ENCODE measurements around the gene MBOAT1. TPM values are rescaled to one million over a fixed set of nuclear protein-coding genes. Genes with fewer than 3 reads are reported as not detected.

MBOAT1 gene
- total and polyA plus RNA-seq, 2 of the 13 experiments (the other 11 are each of a cell fraction or from before 2014, with no cell fraction given), result not detected

DNA sequence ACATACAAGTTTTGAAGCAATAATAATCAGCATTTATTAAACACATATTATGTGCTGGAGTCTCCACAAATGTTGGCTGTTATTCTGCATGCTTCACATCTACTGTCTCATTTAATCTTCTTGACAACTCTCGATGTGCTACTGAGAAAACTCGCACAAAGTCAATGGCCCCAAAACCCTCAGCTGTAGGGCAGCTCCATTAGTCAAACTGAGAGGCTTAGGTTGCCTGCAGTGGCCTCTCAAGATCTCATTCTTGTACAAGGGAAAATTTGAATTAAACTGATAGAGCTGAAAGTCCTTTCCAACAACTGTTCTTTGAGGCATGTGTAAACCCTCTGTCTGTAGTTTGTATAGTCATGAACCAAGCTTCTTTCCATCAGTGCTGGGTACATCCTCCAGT, 49.8 kb downstream of the MBOAT1 start:
- H3K4me2 ChIP-seq (ENCODE audit: low read depth, low read length), result no peak overlapping the region
- no peak for DNase-seq (ENCODE audit: low spot score)
- H3K27ac ChIP-seq (ENCODE audit: extremely low read length, insufficient read depth, low read length), result no peak overlapping the region
- no peak overlapping the region for H2AFZ ChIP-seq (ENCODE audit: low read length)
- intact Hi-C loops (cut with micrococcal nuclease; ENCODE audit: unreplicated experiment), result no loop called here
- TF ChIP-seq ZSCAN5A (CRISPR knock-in tag; IDR thresholded peaks at IDR 0.05; ENCODE audit: borderline replicate concordance), result no peak
- TF ChIP-seq, protein P1, sequence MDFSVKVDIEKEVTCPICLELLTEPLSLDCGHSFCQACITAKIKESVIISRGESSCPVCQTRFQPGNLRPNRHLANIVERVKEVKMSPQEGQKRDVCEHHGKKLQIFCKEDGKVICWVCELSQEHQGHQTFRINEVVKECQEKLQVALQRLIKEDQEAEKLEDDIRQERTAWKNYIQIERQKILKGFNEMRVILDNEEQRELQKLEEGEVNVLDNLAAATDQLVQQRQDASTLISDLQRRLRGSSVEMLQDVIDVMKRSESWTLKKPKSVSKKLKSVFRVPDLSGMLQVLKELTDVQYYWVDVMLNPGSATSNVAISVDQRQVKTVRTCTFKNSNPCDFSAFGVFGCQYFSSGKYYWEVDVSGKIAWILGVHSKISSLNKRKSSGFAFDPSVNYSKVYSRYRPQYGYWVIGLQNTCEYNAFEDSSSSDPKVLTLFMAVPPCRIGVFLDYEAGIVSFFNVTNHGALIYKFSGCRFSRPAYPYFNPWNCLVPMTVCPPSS (IDR thresholded peaks at IDR 0.05), result no peak
- no peak for TF ChIP-seq ZNF513 (CRISPR knock-in tag; conservative IDR thresholded peaks at IDR 0.05)
- no peak for TF ChIP-seq ZNF83 (CRISPR knock-in tag; IDR thresholded peaks at IDR 0.05; ENCODE audit: borderline replicate concordance)
- TF ChIP-seq ETV5 (CRISPR knock-in tag; IDR thresholded peaks at IDR 0.05; ENCODE audit: borderline replicate concordance), result no peak
- TF ChIP-seq ZNF460 (CRISPR knock-in tag; IDR thresholded peaks at IDR 0.05; ENCODE audit: borderline replicate concordance), result no peak
- TF ChIP-seq ZNF282 (IDR thresholded peaks at IDR 0.05; ENCODE audit: partially characterized antibody), result no peak
- no peak for TF ChIP-seq GABPA (IDR thresholded peaks at IDR 0.05; ENCODE audit: low read depth, low read length)
- no peak for TF ChIP-seq GABPA (CRISPR knock-in tag; IDR thresholded peaks at IDR 0.05; ENCODE audit: low read depth)
- TF ChIP-seq NFKB2 (CRISPR knock-in tag; IDR thresholded peaks at IDR 0.05; ENCODE audit: borderline replicate concordance), result no peak
- no peak for TF ChIP-seq SALL2 (CRISPR knock-in tag; IDR thresholded peaks at IDR 0.05)
- TF ChIP-seq, protein P2, sequence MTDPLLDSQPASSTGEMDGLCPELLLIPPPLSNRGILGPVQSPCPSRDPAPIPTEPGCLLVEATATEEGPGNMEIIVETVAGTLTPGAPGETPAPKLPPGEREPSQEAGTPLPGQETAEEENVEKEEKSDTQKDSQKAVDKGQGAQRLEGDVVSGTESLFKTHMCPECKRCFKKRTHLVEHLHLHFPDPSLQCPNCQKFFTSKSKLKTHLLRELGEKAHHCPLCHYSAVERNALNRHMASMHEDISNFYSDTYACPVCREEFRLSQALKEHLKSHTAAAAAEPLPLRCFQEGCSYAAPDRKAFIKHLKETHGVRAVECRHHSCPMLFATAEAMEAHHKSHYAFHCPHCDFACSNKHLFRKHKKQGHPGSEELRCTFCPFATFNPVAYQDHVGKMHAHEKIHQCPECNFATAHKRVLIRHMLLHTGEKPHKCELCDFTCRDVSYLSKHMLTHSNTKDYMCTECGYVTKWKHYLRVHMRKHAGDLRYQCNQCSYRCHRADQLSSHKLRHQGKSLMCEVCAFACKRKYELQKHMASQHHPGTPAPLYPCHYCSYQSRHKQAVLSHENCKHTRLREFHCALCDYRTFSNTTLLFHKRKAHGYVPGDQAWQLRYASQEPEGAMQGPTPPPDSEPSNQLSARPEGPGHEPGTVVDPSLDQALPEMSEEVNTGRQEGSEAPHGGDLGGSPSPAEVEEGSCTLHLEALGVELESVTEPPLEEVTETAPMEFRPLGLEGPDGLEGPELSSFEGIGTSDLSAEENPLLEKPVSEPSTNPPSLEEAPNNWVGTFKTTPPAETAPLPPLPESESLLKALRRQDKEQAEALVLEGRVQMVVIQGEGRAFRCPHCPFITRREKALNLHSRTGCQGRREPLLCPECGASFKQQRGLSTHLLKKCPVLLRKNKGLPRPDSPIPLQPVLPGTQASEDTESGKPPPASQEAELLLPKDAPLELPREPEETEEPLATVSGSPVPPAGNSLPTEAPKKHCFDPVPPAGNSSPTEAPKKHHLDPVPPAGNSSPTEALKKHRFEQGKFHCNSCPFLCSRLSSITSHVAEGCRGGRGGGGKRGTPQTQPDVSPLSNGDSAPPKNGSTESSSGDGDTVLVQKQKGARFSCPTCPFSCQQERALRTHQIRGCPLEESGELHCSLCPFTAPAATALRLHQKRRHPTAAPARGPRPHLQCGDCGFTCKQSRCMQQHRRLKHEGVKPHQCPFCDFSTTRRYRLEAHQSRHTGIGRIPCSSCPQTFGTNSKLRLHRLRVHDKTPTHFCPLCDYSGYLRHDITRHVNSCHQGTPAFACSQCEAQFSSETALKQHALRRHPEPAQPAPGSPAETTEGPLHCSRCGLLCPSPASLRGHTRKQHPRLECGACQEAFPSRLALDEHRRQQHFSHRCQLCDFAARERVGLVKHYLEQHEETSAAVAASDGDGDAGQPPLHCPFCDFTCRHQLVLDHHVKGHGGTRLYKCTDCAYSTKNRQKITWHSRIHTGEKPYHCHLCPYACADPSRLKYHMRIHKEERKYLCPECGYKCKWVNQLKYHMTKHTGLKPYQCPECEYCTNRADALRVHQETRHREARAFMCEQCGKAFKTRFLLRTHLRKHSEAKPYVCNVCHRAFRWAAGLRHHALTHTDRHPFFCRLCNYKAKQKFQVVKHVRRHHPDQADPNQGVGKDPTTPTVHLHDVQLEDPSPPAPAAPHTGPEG (CRISPR knock-in tag; IDR thresholded peaks at IDR 0.05), result no peak
- no peak for TF ChIP-seq ZBTB44 (CRISPR knock-in tag; IDR thresholded peaks at IDR 0.05)
- BruUV-seq (replicated peaks), result no TSS peak
- ChIA-PET CTCF (ENCODE audit: low intra/inter-chr PET ratio, low total read pairs) (no interaction called here), POLR2A (no interaction called here)
- H4K20me1 ChIP-seq (ENCODE audit: insufficient read depth, low read length), result no peaks in the 10 kb centered on the region
- 0% methylated on average over 2 of the region's 2 CpGs for WGBS (ENCODE audit: low lambda C conversion rate)
- H3K9me3 ChIP-seq (ENCODE audit: low read length), result no peaks in the 10 kb centered on the region
- no peak for ATAC-seq
- in situ Hi-C loops (cut with HindIII; ENCODE audit: extremely low pct_ligation_motif_present, low pct_unique_long_range_greater_than_20kb), result no loop called here
- no peak overlapping the region for H3K9ac ChIP-seq (ENCODE audit: insufficient read depth, low read depth, low read length)
- no peaks in the 10 kb centered on the region for H3K79me2 ChIP-seq (ENCODE audit: insufficient read depth, low read length)
- peaks cover 0 to 2% of the 10 kb centered on the region in 2 experiments; a peak in 2 of 5 replicates for H3K27me3 ChIP-seq (ENCODE audit: control insufficient read depth in 1 of 2, insufficient read depth in 2 of 2, low read length in 2 of 2)
- H3K4me3 ChIP-seq (replicated peaks in 1 of 3; ENCODE audit: insufficient read depth in 1 of 3, low read depth in 2 of 3, low read length in 3 of 3), result no peak overlapping the region
- no peak for FAIRE-seq
- 0 out of 2 replicates have a peak, but pooled peaks cover 6% of the 10 kb centered on the region for H3K4me1 ChIP-seq (ENCODE audit: insufficient read depth, low read length)
- no peaks in the 10 kb centered on the region for H3K36me3 ChIP-seq (replicated peaks in 1 of 2; ENCODE audit: control insufficient read depth in 1 of 2, insufficient read depth in 2 of 2, low read length in 2 of 2)

All from HepG2 (cell line).